ENCODE results near the gene HBE1. TPM values are rescaled to one million over a fixed set of nuclear protein-coding genes. Genes with fewer than 3 reads are reported as not detected.

The HBE1 gene
- total and polyA plus RNA-seq, 3 experiments from 2014 or later = not detected

- Histone ChIP-seq H3K9me3 (ENCODE audit: low read length) (no peaks in the 10 kb centered on the region), H3K4me3 (ENCODE audit: low read length) (no peak overlapping the region), H3K36me3 (ENCODE audit: insufficient read depth, low read length) (no peaks in the 10 kb centered on the region), H3K27ac (ENCODE audit: low read depth, low read length) (no peak overlapping the region), H3K4me1 (ENCODE audit: insufficient read depth, low read length) (no peaks in the 10 kb centered on the region), H3K27me3 (ENCODE audit: insufficient read depth, low read length, poor library complexity, severe bottlenecking) (no peaks in the 10 kb centered on the region)
- H3K27ac Mint-ChIP-seq = no peak overlapping the region
- no peak for DNase-seq
- H3K4me1 Mint-ChIP-seq = peaks cover 0 to 3% (median 0%) of the 10 kb centered on the region in 3 donors
- H3K9me3 Mint-ChIP-seq = peaks cover 0 to 2% (median 0%) of the 10 kb centered on the region in 5 donors
- POLR2A ChIA-PET = no interaction called here
- H3K36me3 Mint-ChIP-seq = no peaks in the 10 kb centered on the region
- no peak overlapping the region for H3K4me3 Mint-ChIP-seq
- CTCF ChIA-PET = no interaction called here
- peaks cover 0 to 2% of the 10 kb centered on the region in 2 donors for H3K27me3 Mint-ChIP-seq
These were observed 38.6 kb downstream of the HBE1 start for GRCh38 chr11:5231111-5231510.

- no peaks in the 10 kb centered on the region for H3K27me3 ChIP-seq (ENCODE audit: insufficient read depth, low read length, poor library complexity, severe bottlenecking)
- H3K27me3 Mint-ChIP-seq = peaks cover 0 to 2% of the 10 kb centered on the region in 2 donors
- no peak overlapping the region for H3K4me3 ChIP-seq (ENCODE audit: low read length)
- POLR2A ChIA-PET = no interaction called here
- DNase-seq = no peak
- no peaks in the 10 kb centered on the region for H3K36me3 Mint-ChIP-seq
- no peak overlapping the region for H3K4me3 Mint-ChIP-seq
- peaks cover 0 to 3% (median 0%) of the 10 kb centered on the region in 3 donors for H3K4me1 Mint-ChIP-seq
- H3K4me1 ChIP-seq (ENCODE audit: insufficient read depth, low read length) = no peaks in the 10 kb centered on the region
- no peaks in the 10 kb centered on the region for H3K9me3 ChIP-seq (ENCODE audit: low read length)
- no peaks in the 10 kb centered on the region for H3K36me3 ChIP-seq (ENCODE audit: insufficient read depth, low read length)
- CTCF ChIA-PET = no interaction called here
- no peak overlapping the region for H3K27ac Mint-ChIP-seq
- no peak overlapping the region for H3K27ac ChIP-seq (ENCODE audit: low read depth, low read length)
- peaks cover 0 to 1% (median 0%) of the 10 kb centered on the region in 5 donors for H3K9me3 Mint-ChIP-seq
These were observed 39.5 kb downstream of the HBE1 start for GRCh38 chr11:5230266-5230665.

GRCh38 chr11:5229796-5230195 lies 39.9 kb downstream of the HBE1 start:
- no peaks in the 10 kb centered on the region for H3K9me3 ChIP-seq (ENCODE audit: low read length)
- no peak overlapping the region for H3K27ac Mint-ChIP-seq
- H3K4me1 Mint-ChIP-seq = peaks cover 0 to 3% (median 0%) of the 10 kb centered on the region in 3 donors
- H3K36me3 ChIP-seq (ENCODE audit: insufficient read depth, low read length) = no peaks in the 10 kb centered on the region
- H3K27me3 Mint-ChIP-seq = peaks cover 0 to 2% of the 10 kb centered on the region in 2 donors
- no peaks in the 10 kb centered on the region for H3K9me3 Mint-ChIP-seq
- CTCF ChIA-PET = no interaction called here
- POLR2A ChIA-PET = no interaction called here
- no peak overlapping the region for H3K27ac ChIP-seq (ENCODE audit: low read depth, low read length)
- H3K4me3 ChIP-seq (ENCODE audit: low read length) = no peak overlapping the region
- H3K4me3 Mint-ChIP-seq = no peak overlapping the region
- H3K36me3 Mint-ChIP-seq = no peaks in the 10 kb centered on the region
- H3K4me1 ChIP-seq (ENCODE audit: insufficient read depth, low read length) = no peaks in the 10 kb centered on the region
- H3K27me3 ChIP-seq (ENCODE audit: insufficient read depth, low read length, poor library complexity, severe bottlenecking) = no peaks in the 10 kb centered on the region
- DNase-seq = no peak

GRCh38 chr11:5229356-5229755 lies 40.4 kb downstream of the HBE1 start:
- Histone ChIP-seq H3K27ac (ENCODE audit: low read depth, low read length) (no peak overlapping the region), H3K27me3 (ENCODE audit: insufficient read depth, low read length, poor library complexity, severe bottlenecking) (no peaks in the 10 kb centered on the region), H3K9me3 (ENCODE audit: low read length) (no peaks in the 10 kb centered on the region), H3K4me3 (ENCODE audit: low read length) (no peak overlapping the region), H3K4me1 (ENCODE audit: insufficient read depth, low read length) (no peaks in the 10 kb centered on the region), H3K36me3 (ENCODE audit: insufficient read depth, low read length) (no peaks in the 10 kb centered on the region)
- H3K9me3 Mint-ChIP-seq = no peaks in the 10 kb centered on the region
- H3K4me1 Mint-ChIP-seq = peaks cover 0 to under 1% (median 0%) of the 10 kb centered on the region in 3 donors
- CTCF ChIA-PET = no interaction called here
- POLR2A ChIA-PET = no interaction called here
- H3K27me3 Mint-ChIP-seq = peaks cover 0 to 2% of the 10 kb centered on the region in 2 donors
- H3K36me3 Mint-ChIP-seq = no peaks in the 10 kb centered on the region
- no peak overlapping the region for H3K27ac Mint-ChIP-seq
- DNase-seq = no peak
- H3K4me3 Mint-ChIP-seq = no peak overlapping the region

GRCh38 chr11:5228124-5228523 lies 41.6 kb downstream of the HBE1 start:
- Mint-ChIP-seq H3K36me3 (no peaks in the 10 kb centered on the region), H3K27me3 (no peaks in the 10 kb centered on the region), H3K4me1 (no peaks in the 10 kb centered on the region), H3K27ac (no peak overlapping the region), H3K4me3 (no peak overlapping the region), H3K9me3 (peaks cover 0 to 2% (median 0%) of the 10 kb centered on the region in 5 donors)
- ChIA-PET POLR2A (no interaction called here), CTCF (no interaction called here)
- Histone ChIP-seq H3K4me3 (ENCODE audit: low read length) (no peak overlapping the region), H3K9me3 (ENCODE audit: low read length) (no peaks in the 10 kb centered on the region), H3K36me3 (ENCODE audit: insufficient read depth, low read length) (no peaks in the 10 kb centered on the region), H3K27me3 (ENCODE audit: insufficient read depth, low read length, poor library complexity, severe bottlenecking) (no peaks in the 10 kb centered on the region), H3K27ac (ENCODE audit: low read depth, low read length) (no peak overlapping the region), H3K4me1 (ENCODE audit: insufficient read depth, low read length) (no peaks in the 10 kb centered on the region)
- DNase-seq = no peak

- Histone ChIP-seq H3K27ac (ENCODE audit: low read depth, low read length) (no peak overlapping the region), H3K9me3 (ENCODE audit: low read length) (no peaks in the 10 kb centered on the region), H3K4me3 (ENCODE audit: low read length) (no peak overlapping the region), H3K27me3 (ENCODE audit: insufficient read depth, low read length, poor library complexity, severe bottlenecking) (no peaks in the 10 kb centered on the region), H3K4me1 (ENCODE audit: insufficient read depth, low read length) (no peaks in the 10 kb centered on the region), H3K36me3 (ENCODE audit: insufficient read depth, low read length) (no peaks in the 10 kb centered on the region)
- no peak for DNase-seq
- no peaks in the 10 kb centered on the region for H3K4me1 Mint-ChIP-seq
- peaks cover 0 to 2% (median 0%) of the 10 kb centered on the region in 5 donors for H3K9me3 Mint-ChIP-seq
- ChIA-PET CTCF (no interaction called here), POLR2A (no interaction called here)
- no peak overlapping the region for H3K4me3 Mint-ChIP-seq
- H3K36me3 Mint-ChIP-seq = no peaks in the 10 kb centered on the region
- H3K27ac Mint-ChIP-seq = no peak overlapping the region
- no peaks in the 10 kb centered on the region for H3K27me3 Mint-ChIP-seq
These were observed 42.1 kb downstream of the HBE1 start for GRCh38 chr11:5227681-5228080.

GRCh38 chr11:5226732-5227310 lies 42.9 kb downstream of the HBE1 start, which contains the start of gene HBB:
HBB (minus strand) TSS chr11:5227071; CDS start chr11:5227021, 50 bp downstream.
- H3K27ac ChIP-seq (ENCODE audit: low read depth, low read length) = no peak within 1 kb of the TSS
- no peaks in the 10 kb centered on the region for H3K36me3 ChIP-seq (ENCODE audit: insufficient read depth, low read length)
- H3K9me3 Mint-ChIP-seq = peaks cover 0 to 3% (median 0%) of the 10 kb centered on the region in 5 donors
- no peaks in the 10 kb centered on the region for H3K9me3 ChIP-seq (ENCODE audit: low read length)
- H3K36me3 Mint-ChIP-seq = no peaks in the 10 kb centered on the region
- H3K4me3 Mint-ChIP-seq = no peak within 1 kb of the TSS
- H3K27ac Mint-ChIP-seq = no peak within 1 kb of the TSS
- H3K4me1 ChIP-seq (ENCODE audit: insufficient read depth, low read length) = no peaks in the 10 kb centered on the region
- no peak for DNase-seq
- H3K27me3 Mint-ChIP-seq = no peaks in the 10 kb centered on the region
- POLR2A ChIA-PET = no interaction called here
- no peak within 1 kb of the TSS for H3K4me3 ChIP-seq (ENCODE audit: low read length)
- no peaks in the 10 kb centered on the region for H3K27me3 ChIP-seq (ENCODE audit: insufficient read depth, low read length, poor library complexity, severe bottlenecking)
- no peaks in the 10 kb centered on the region for H3K4me1 Mint-ChIP-seq
- CTCF ChIA-PET = no interaction called here

GRCh38 chr11:5225480-5225871 lies 44.3 kb downstream of the HBE1 start:
- no peak overlapping the region for H3K4me3 Mint-ChIP-seq
- H3K4me1 Mint-ChIP-seq = no peaks in the 10 kb centered on the region
- Histone ChIP-seq H3K4me1 (ENCODE audit: insufficient read depth, low read length) (no peaks in the 10 kb centered on the region), H3K27me3 (ENCODE audit: insufficient read depth, low read length, poor library complexity, severe bottlenecking) (no peaks in the 10 kb centered on the region), H3K9me3 (ENCODE audit: low read length) (no peaks in the 10 kb centered on the region), H3K36me3 (ENCODE audit: insufficient read depth, low read length) (no peaks in the 10 kb centered on the region), H3K27ac (ENCODE audit: low read depth, low read length) (no peak overlapping the region), H3K4me3 (ENCODE audit: low read length) (no peak overlapping the region)
- peaks cover 0 to 1% (median 0%) of the 10 kb centered on the region in 3 donors for H3K36me3 Mint-ChIP-seq
- POLR2A ChIA-PET = no interaction called here
- no peak overlapping the region for H3K27ac Mint-ChIP-seq
- DNase-seq = no peak
- H3K27me3 Mint-ChIP-seq = no peaks in the 10 kb centered on the region
- CTCF ChIA-PET = no interaction called here
- peaks cover 0 to 3% (median 2%) of the 10 kb centered on the region in 5 donors for H3K9me3 Mint-ChIP-seq
